GM18873 (cell line): ENCODE measurements around the gene ACKR3.

ENCODE experiments used
- ATAC-seq: cut with Tn5 transposase; IDR thresholded peaks from one replicate; pipeline ENCODE4 v1.9.1; 2021; ENCODE audit warnings: mild to moderate bottlenecking, moderate library complexity, moderate number of reproducible peaks; ENCODE audit not compliant: unreplicated experiment, low FRiP score

The ACKR3 gene

GRCh38 chr2:236625156-236625690 is 55.6 kb downstream of the ACKR3 start:
- no peak for ATAC-seq

DNA sequence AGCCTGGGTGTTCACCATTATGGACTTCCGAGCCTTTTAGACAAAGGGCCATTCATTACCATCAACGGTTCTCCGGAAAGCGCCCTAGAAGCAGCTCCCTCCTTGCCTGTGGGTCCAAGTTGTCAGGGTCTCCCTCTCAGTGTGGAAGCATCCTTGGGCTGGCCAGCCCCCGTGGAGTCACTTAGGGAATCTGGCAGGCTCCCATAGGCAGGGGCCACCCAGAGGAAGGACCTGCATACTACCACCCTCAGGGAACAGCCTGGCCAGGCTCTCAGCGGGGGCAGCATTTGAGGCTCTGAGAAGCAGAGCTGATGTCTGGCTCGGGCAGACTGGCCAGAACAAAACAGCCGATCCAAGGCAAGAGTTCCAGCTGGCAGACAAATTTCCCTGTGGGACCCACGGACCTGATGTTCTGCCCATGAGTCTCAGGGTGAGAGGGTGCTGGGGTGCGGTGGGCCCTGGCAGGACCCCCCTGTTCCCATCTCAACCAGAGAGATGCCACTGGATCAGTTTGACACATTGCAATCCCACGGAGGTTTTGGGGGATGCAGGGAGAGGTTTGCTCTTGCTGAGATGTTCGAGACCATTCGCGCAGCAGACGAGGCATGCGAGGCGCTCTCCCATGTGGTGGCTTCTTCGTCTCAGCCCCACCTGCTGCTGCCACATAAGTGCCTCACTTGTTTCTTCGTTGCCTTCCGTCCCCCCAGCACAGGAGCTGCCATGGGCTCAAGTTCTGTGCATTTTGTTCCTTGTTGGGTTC is 56.9 kb downstream of the ACKR3 start:
- no peak for ATAC-seq

DNA sequence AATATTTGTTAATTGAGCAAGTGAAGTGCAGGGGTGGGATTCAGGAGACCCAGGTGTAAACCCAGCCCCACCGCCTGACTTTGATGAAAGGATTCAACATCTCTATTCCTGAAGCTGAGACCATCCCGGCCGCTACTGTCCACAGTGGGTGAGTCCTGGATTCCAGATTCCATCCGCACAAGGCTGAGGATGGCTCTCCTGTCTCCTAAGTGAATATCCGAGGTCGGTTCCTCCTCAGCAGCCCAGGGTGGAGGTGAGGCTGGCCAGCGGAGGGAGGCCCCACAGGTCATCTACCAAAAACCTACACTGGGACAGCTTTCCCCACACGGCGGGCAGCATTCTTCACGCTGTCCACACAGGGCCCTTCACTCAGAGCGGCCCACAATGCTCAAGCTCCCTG is 57.6 kb downstream of the ACKR3 start:
- ATAC-seq, result no peak

DNA sequence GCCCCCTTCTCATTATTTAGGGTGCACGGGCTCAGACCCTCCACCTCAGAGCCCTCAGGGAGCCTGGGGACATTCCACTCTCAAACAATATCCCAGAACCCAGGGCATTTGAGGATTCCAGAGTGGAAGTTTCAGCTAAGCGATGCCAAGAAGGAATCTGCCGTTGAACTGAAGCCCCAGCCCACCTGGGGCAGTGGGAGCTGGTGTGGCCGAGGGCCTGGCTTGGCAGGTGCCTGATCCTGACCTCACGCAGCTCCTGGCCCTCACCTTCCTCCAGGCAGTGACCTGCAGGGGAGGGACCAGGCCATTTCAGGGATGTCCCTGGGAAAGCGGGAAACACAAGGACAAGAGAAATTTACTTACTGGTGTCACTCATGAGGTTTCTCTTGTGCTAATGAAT is 58.2 kb downstream of the ACKR3 start:
- no peak for ATAC-seq

DNA sequence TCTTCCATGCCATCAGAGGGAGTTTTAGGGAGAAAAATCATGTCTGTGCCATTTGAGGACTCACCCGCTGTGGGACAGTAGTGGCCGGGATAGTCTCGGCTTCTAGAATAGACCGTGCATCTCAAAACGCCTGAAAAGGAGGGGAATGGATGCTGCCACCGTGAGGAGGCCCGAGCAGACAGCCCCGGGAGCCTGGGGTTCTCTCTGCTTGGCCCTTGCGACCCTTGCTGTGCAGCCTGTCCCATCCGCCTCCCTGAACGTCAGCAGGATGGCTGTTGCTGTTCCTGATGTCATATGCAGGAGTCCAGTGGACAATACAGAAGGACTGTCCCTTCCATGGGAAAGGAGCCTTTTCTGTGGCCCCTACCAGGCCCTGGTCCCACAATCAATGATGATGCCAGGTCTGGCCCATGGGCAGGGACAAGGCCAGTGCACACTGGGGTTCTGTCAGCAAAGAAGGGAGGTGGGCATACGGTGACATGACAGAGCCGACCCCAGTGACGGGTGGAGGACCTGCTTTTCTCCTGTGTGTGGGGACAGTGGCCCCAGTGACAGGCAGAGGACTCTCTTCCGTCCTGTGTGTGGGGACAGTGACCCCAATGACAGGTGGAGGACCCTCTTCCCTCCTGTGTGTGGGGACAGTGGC is 58.8 kb downstream of the ACKR3 start:
- ATAC-seq, result no peak

DNA sequence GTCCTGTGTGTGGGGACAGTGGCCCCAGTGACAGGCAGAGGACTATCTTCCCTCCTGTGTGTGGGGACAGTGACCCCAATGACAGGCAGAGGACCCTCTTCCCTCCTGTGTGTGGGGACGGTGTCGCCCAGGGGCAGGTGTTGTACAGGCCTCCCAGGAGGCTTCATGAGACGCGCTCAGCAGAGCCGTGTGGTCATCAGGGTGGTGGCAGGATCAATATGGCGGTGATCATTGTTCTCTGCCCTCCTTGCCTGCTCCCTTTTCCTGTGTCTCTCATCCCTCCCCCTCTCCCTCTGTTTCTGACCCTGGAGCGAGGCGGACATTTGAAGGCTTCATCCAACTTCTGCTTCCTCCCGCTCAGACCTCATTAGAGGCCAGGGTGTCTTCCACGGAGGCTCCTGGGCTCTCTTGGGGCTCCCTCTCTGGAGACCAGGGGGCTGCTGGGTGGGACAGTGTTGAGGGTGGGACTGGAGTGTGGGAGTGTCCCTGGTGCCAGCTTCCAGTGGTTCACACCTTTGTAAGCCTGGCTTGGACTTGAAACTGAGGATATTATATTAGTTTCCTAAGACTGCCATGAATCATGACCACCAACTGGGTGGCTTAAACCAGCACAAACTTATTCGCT is 59.5 kb downstream of the ACKR3 start:
- no peak for ATAC-seq

DNA sequence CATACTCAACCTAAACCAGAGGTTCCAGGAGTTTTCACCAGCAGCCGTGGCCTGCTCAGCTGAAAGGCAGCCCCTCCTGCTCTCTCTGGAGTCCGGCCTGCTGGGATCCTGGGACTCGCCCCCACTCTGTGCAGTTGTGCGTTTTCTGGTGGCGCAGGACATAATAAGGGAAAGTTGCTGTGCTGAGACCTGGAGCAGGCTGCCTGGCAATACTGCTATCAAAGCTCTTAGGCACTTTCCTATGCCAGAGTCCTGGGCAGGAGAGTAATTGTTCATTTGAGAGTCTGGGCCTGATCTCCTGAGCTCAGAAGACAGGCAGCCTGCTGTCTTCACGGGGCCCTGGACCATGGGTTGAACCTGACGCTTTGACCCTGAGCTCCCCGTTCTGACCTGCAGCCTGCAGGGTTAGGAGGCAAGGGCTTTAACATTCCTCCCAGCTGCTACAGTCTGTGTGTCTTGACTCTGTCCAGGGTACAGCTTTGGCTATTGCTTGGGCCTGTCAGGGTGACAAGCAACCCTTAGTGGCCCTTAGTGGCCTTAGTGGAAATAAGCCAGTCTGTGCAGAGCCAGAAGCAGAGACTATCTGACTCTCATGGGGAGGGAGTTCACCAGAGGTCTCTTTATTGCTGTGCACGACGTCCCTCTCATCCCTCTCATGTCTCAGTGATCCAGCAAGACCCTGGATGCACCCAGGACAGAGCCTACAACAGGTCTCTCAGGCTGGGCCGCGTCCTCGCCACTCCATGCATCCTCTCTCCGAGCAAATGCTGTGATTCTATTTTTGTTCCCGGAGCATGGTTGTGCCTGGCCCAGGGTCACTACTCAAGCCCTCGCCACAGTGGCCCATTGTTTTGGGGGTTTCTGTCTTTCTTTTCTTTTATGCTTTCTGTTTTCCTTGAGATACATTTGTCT is 60.6 kb downstream of the ACKR3 start:
- ATAC-seq, result no peak

GRCh38 chr2:236631281-236631855 is 61.7 kb downstream of the ACKR3 start:
- no peak for ATAC-seq

DNA sequence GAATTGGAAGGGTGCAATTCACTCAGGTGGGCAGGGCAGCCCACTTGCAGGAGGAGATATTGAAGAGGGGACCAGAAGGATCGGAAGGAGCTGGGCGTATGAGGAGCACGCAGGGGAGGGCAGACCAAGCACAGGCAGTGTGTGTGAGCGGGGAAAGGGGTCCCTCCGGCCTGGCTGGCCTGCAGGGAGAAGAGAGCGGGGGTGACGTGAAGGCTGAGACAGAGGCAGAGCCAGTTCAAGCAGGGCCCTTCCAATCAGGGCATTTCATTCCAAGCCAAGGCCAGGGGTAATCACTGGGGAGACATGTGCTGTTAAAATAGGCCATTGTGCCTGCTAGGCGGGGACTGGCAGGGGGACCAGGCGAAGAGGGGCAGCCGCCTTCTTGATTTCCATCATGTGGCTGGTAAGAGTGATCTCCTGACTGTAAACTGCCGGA is 62.2 kb downstream of the ACKR3 start:
- no peak for ATAC-seq
